ENCODE measurements around the gene ANKHD1. TPM values are rescaled to one million over a fixed set of nuclear protein-coding genes. Genes with fewer than 3 reads are reported as not detected.
"Not testable (repeated sequence)": the region's sequence is repeated elsewhere in the genome, so short reads cannot be mapped to it uniquely, and the experiment has no call there.

The ANKHD1 gene
- total RNA-seq, 3 donors from 2014 or later (not counting 1 experiment from before 2014, with no cell fraction given): 225 to 239 (median 230) TPM

GRCh38 chr5:140424135-140424534 lies 22.5 kb downstream of the ANKHD1 start:
- H3K4me3 Mint-ChIP-seq: no peak overlapping the region
- no peaks in the 10 kb centered on the region for H3K9me3 Mint-ChIP-seq
- intact Hi-C loops (cut with micrococcal nuclease): no loop called here
- H3K36me3 Mint-ChIP-seq: no peaks in the 10 kb centered on the region
- no peak for TF ChIP-seq CTCF (IDR thresholded peaks at IDR 0.05)
- no peak for ATAC-seq
- WGBS (ENCODE audit: insufficient coverage): 86% methylated on average over 3 of the region's 3 CpGs
- Histone ChIP-seq H3K4me1 (ENCODE audit: control insufficient read depth, insufficient read depth, low read length) (peaks cover 6% of the 10 kb centered on the region), H3K4me3 (ENCODE audit: low read length) (no peak overlapping the region), H3K36me3 (ENCODE audit: control insufficient read depth, insufficient read depth, low read length) (no peaks in the 10 kb centered on the region), H3K27ac (ENCODE audit: low read length) (no peak overlapping the region), H3K9me3 (ENCODE audit: control insufficient read depth, insufficient read depth, low read length) (no peaks in the 10 kb centered on the region), H3K27me3 (ENCODE audit: control insufficient read depth, insufficient read depth, low read length) (no peaks in the 10 kb centered on the region)
- H3K4me1 Mint-ChIP-seq: peaks cover 46 to 52% of the 10 kb centered on the region in 2 donors
- no peak for DNase-seq
- no peaks in the 10 kb centered on the region for H3K27me3 Mint-ChIP-seq (ENCODE audit: low read depth in 2 of 2)
- H3K27ac Mint-ChIP-seq: no peak overlapping the region

GRCh38 chr5:140427726-140428125 lies 26.1 kb downstream of the ANKHD1 start:
- H3K4me1 Mint-ChIP-seq: peaks cover 46 to 53% of the 10 kb centered on the region in 2 donors
- H3K27ac Mint-ChIP-seq: not testable (repeated sequence)

GRCh38 chr5:140429724-140430123 lies 28.1 kb downstream of the ANKHD1 start:
- Mint-ChIP-seq H3K4me3 (no peak overlapping the region), H3K27ac (peak overlapping the region; percentile 45 to 66), H3K4me1 (peaks cover 38 to 45% of the 10 kb centered on the region in 2 donors), H3K36me3 (no peaks in the 10 kb centered on the region), H3K9me3 (no peaks in the 10 kb centered on the region), H3K27me3 (ENCODE audit: low read depth in 2 of 2) (no peaks in the 10 kb centered on the region)
- Histone ChIP-seq H3K4me3 (ENCODE audit: low read length) (no peak overlapping the region), H3K9me3 (ENCODE audit: control insufficient read depth, insufficient read depth, low read length) (no peaks in the 10 kb centered on the region), H3K4me1 (ENCODE audit: control insufficient read depth, insufficient read depth, low read length) (peaks cover 3% of the 10 kb centered on the region), H3K27me3 (ENCODE audit: control insufficient read depth, insufficient read depth, low read length) (no peaks in the 10 kb centered on the region), H3K27ac (ENCODE audit: low read length) (no peak overlapping the region), H3K36me3 (ENCODE audit: control insufficient read depth, insufficient read depth, low read length) (no peaks in the 10 kb centered on the region)
- intact Hi-C loops (cut with micrococcal nuclease): no loop called here
- TF ChIP-seq CTCF (IDR thresholded peaks at IDR 0.05): no peak
- 100% methylated on average over 1 of the region's 2 CpGs for WGBS (ENCODE audit: insufficient coverage)
- DNase-seq (no peak), ATAC-seq (no peak)

More at GRCh38 chr5:140427726-140428125, 26.1 kb downstream of the ANKHD1 start:
- DNase-seq; H3K36me3 ChIP-seq (ENCODE audit: control insufficient read depth, insufficient read depth, low read length); H3K4me1 ChIP-seq (ENCODE audit: control insufficient read depth, insufficient read depth, low read length); H3K4me3 Mint-ChIP-seq; ATAC-seq; H3K36me3 Mint-ChIP-seq; H3K27ac ChIP-seq (ENCODE audit: low read length); H3K9me3 Mint-ChIP-seq; H3K4me3 ChIP-seq (ENCODE audit: low read length); H3K27me3 Mint-ChIP-seq (ENCODE audit: low read depth in 2 of 2); H3K9me3 ChIP-seq (ENCODE audit: control insufficient read depth, insufficient read depth, low read length); H3K27me3 ChIP-seq (ENCODE audit: control insufficient read depth, insufficient read depth, low read length); intact Hi-C loops (cut with micrococcal nuclease): not testable (repeated sequence)
- 100% methylated on average over 4 of the region's 26 CpGs for WGBS (ENCODE audit: insufficient coverage)

- whole genome bisulfite sequencing (ENCODE audit: insufficient coverage): no CpG with 5 or more reads among the region's 1 CpG
- Mint-ChIP-seq H3K4me1 (peaks cover 40 to 43% of the 10 kb centered on the region in 2 donors), H3K36me3 (no peaks in the 10 kb centered on the region), H3K4me3 (no peak overlapping the region), H3K27me3 (ENCODE audit: low read depth in 2 of 2) (no peaks in the 10 kb centered on the region), H3K9me3 (no peaks in the 10 kb centered on the region), H3K27ac (peak overlapping the region; percentile 32 to 54)
- H3K27me3 ChIP-seq (ENCODE audit: control insufficient read depth, insufficient read depth, low read length): no peaks in the 10 kb centered on the region
- H3K27ac ChIP-seq (ENCODE audit: low read length): no peak overlapping the region
- intact Hi-C loops (cut with micrococcal nuclease): no loop called here
- H3K9me3 ChIP-seq (ENCODE audit: control insufficient read depth, insufficient read depth, low read length): no peaks in the 10 kb centered on the region
- TF ChIP-seq CTCF (IDR thresholded peaks at IDR 0.05): no peak
- peaks cover 3% of the 10 kb centered on the region for H3K4me1 ChIP-seq (ENCODE audit: control insufficient read depth, insufficient read depth, low read length)
- ATAC-seq (no peak), DNase-seq (no peak)
- H3K36me3 ChIP-seq (ENCODE audit: control insufficient read depth, insufficient read depth, low read length): peaks cover 6% of the 10 kb centered on the region
- no peak overlapping the region for H3K4me3 ChIP-seq (ENCODE audit: low read length)
These were observed 30.6 kb downstream of the ANKHD1 start for GRCh38 chr5:140432212-140432611.

Data from natural killer cell (primary cell).